Smooth muscle cell of the coronary artery (primary cell): Measurements from ENCODE around the gene ZNF420. TPM values are rescaled to one million over a fixed set of nuclear protein-coding genes. Genes with fewer than 3 reads are reported as not detected.

Experiments
- total RNA-seq: library from RNA; depleted of rRNA; stranded (reverse); fragments of >200 nt; gene quantifications from 2 replicates; pipeline ENCODE4 v1.2.3, GENCODE V29; 2014; ENCODE audit warnings: low replicate concordance

ZNF420 gene
- 7.8 and 13.3 TPM in 2 replicates for total RNA-seq

DNA sequence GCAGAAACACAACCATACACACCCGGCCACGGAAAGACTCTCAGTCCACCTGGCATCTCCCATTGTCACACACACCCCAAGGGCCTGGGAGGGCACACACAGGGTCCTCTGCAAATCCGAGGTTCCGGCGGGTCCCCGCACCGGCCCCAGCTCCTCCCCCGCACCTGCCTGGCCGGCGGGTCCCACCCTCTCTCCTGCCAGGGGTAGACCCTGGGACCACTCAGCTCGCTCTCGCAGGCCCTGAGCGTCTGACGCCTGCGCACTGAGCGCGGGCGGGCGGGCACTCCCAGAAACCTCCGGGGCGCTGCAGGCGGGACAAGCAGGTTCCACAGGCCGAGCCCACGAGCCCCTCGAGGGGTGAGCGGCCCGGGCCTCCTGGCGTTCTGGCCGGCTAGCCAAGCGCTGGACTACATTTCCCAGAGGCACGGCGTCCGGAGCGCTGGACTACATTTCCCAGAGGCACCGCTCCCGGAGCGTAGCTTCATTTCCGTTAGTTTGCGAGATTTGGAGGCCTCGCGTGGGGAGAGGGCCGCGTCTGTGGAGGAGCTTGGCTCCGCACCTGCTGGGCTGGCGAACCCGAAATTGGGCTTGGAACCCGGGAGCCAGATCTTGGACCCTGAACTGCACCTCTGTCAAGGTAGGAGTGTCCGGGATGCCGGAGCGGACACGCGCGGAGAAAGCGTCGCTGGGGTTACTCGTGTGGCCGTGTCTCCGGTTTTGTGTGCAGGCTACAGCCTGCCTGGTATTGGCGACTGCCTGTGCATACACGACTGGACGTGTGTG is at the start of gene ZNF420:
TSS of gene ZNF420 (plus strand) at position 500 of the 783 bp plus-strand sequence. CDS start 10,686 bp downstream, outside the sequence.

GRCh38 chr19:37172368-37173366 is 94.4 kb downstream of the ZNF420 start, which contains the start of gene ZNF585A:
ZNF585A (minus strand) TSS chr19:37172695; CDS start chr19:37169910, 2,785 bp downstream.

Other genes with a start within 250 kb of the ZNF420 start
- gene ZNF790, start 240.0 kb upstream of the ZNF420 start, total RNA-seq, result 9.8 and 10.9 TPM in 2 replicates
- gene ZNF345, start 227.6 kb upstream of the ZNF420 start, total RNA-seq, result 1.3 and 2.3 TPM in 2 replicates
- gene ZNF829, start 162.1 kb upstream of the ZNF420 start, total RNA-seq, result 1.8 and 2.4 TPM in 2 replicates
- gene ZNF568, start 162.1 kb upstream of the ZNF420 start, total RNA-seq, result 18.8 and 22.0 TPM in 2 replicates
- gene ZNF585A, start 94.3 kb downstream of the ZNF420 start, total RNA-seq, result 2.5 and 7.5 TPM in 2 replicates
- gene ZNF585B, start 132.1 kb downstream of the ZNF420 start, total RNA-seq, result 9.8 and 16.7 TPM in 2 replicates
- 4.7 and 5.3 TPM in 2 replicates for gene ZNF383, start 139.8 kb downstream of the ZNF420 start, total RNA-seq